ENCODE measurements around the gene KCTD21.

DNA sequence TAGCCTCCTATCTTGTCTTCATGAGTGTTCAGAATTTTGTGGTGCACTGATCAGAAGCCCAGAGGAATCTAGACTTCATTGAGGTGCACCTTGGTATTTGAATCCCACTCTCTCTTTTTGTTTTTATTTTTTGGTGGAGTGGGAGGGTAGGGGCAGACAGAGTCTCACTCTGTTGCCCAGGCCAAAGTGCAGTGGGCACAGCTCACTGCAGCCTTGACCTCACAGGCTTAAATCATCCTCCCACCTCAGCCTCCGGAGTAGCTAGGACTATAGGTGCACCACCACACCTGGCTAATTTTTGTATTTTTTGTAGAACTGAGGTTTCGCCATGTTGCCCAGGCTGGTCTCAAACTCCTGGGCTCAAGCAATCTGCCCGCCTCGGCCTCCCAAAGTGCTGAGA is 38.1 kb downstream of the KCTD21 start:
- TF ChIP-seq, protein P1, sequence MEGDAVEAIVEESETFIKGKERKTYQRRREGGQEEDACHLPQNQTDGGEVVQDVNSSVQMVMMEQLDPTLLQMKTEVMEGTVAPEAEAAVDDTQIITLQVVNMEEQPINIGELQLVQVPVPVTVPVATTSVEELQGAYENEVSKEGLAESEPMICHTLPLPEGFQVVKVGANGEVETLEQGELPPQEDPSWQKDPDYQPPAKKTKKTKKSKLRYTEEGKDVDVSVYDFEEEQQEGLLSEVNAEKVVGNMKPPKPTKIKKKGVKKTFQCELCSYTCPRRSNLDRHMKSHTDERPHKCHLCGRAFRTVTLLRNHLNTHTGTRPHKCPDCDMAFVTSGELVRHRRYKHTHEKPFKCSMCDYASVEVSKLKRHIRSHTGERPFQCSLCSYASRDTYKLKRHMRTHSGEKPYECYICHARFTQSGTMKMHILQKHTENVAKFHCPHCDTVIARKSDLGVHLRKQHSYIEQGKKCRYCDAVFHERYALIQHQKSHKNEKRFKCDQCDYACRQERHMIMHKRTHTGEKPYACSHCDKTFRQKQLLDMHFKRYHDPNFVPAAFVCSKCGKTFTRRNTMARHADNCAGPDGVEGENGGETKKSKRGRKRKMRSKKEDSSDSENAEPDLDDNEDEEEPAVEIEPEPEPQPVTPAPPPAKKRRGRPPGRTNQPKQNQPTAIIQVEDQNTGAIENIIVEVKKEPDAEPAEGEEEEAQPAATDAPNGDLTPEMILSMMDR (conservative IDR thresholded peaks at IDR 0.05) = no peak
- TF ChIP-seq ZFX (IDR thresholded peaks at IDR 0.05) = no peak
